ENCODE results near the gene FNBP1L. TPM values are rescaled to one million over a fixed set of nuclear protein-coding genes. Genes with fewer than 3 reads are reported as not detected.

FNBP1L gene
- total RNA-seq, 1 donor from 2014 or later: 162 TPM

- no peak for TF ChIP-seq EZH2 (IDR thresholded peaks at IDR 0.05)
- TF ChIP-seq EZH2phosphoT487 (IDR thresholded peaks at IDR 0.05): no peak
- TF ChIP-seq CTCF (IDR thresholded peaks at IDR 0.05): no peak
- Mint-ChIP-seq H3K4me1 (no peaks in the 10 kb centered on the region), H3K36me3 (peaks cover 61% of the 10 kb centered on the region), H3K27me3 (ENCODE audit: insufficient read depth, low read depth) (peaks cover 6% of the 10 kb centered on the region), H3K4me3 (no peak overlapping the region), H3K27ac (no peak overlapping the region), H3K9me3 (peaks cover 80% of the 10 kb centered on the region)
- Histone ChIP-seq H3K9me3 (ENCODE audit: low read depth) (peaks cover 2% of the 10 kb centered on the region), H3K4me2 (no peak overlapping the region), H3K9ac (no peak overlapping the region), H3F3A (ENCODE audit: low read depth) (peaks cover 10% of the 10 kb centered on the region), H4K20me1 (ENCODE audit: low read depth) (peaks cover 64% of the 10 kb centered on the region), H2AFZ (replicated peaks) (no peak overlapping the region), H3K4me3 (no peak overlapping the region), H3K36me3 (no peaks in the 10 kb centered on the region), H3K27me3 (no peaks in the 10 kb centered on the region), H3K79me2 (ENCODE audit: low read depth) (peaks cover 100% of the 10 kb centered on the region), H3K27ac (no peak overlapping the region), H3K4me1 (no peaks in the 10 kb centered on the region)
- DNase-seq (ENCODE audit: low spot score): no peak
Measured at GRCh38 chr1:93471284-93471683, 23.4 kb downstream of the FNBP1L start.

GRCh38 chr1:93471911-93472310 is 24.0 kb downstream of the FNBP1L start:
- H3K4me3 ChIP-seq: no peak overlapping the region
- no peak overlapping the region for H3K4me2 ChIP-seq
- Mint-ChIP-seq H3K27ac (no peak overlapping the region), H3K36me3 (peaks cover 61% of the 10 kb centered on the region), H3K27me3 (ENCODE audit: insufficient read depth, low read depth) (peaks cover 6% of the 10 kb centered on the region), H3K4me3 (no peak overlapping the region), H3K9me3 (peaks cover 80% of the 10 kb centered on the region), H3K4me1 (no peaks in the 10 kb centered on the region)
- H3K79me2 ChIP-seq (ENCODE audit: low read depth): peaks cover 100% of the 10 kb centered on the region
- H3K27me3 ChIP-seq: no peaks in the 10 kb centered on the region
- DNase-seq (ENCODE audit: low spot score): no peak
- H2AFZ ChIP-seq (replicated peaks): no peak overlapping the region
- no peak overlapping the region for H3K27ac ChIP-seq
- H3K4me1 ChIP-seq: no peaks in the 10 kb centered on the region
- no peak overlapping the region for H3K9ac ChIP-seq
- H3F3A ChIP-seq (ENCODE audit: low read depth): peaks cover 10% of the 10 kb centered on the region
- H3K9me3 ChIP-seq (ENCODE audit: low read depth): no peaks in the 10 kb centered on the region
- no peaks in the 10 kb centered on the region for H3K36me3 ChIP-seq
- TF ChIP-seq CTCF (IDR thresholded peaks at IDR 0.05): no peak
- TF ChIP-seq EZH2phosphoT487 (IDR thresholded peaks at IDR 0.05): no peak
- TF ChIP-seq EZH2 (IDR thresholded peaks at IDR 0.05): no peak
- peaks cover 63% of the 10 kb centered on the region for H4K20me1 ChIP-seq (ENCODE audit: low read depth)

GRCh38 chr1:93474321-93474720 is 26.4 kb downstream of the FNBP1L start:
- Mint-ChIP-seq H3K27me3 (ENCODE audit: insufficient read depth, low read depth) (peaks cover 4% of the 10 kb centered on the region), H3K27ac (no peak overlapping the region), H3K4me3 (no peak overlapping the region), H3K36me3 (peaks cover 62% of the 10 kb centered on the region), H3K9me3 (peaks cover 80% of the 10 kb centered on the region), H3K4me1 (no peaks in the 10 kb centered on the region)
- DNase-seq (ENCODE audit: low spot score): no peak
- Histone ChIP-seq H2AFZ (replicated peaks) (no peak overlapping the region), H3K9ac (no peak overlapping the region), H3K4me1 (no peaks in the 10 kb centered on the region), H4K20me1 (ENCODE audit: low read depth) (peaks cover 43% of the 10 kb centered on the region), H3K4me2 (no peak overlapping the region), H3F3A (ENCODE audit: low read depth) (no peaks in the 10 kb centered on the region), H3K4me3 (no peak overlapping the region), H3K36me3 (peaks cover 6% of the 10 kb centered on the region), H3K27ac (no peak overlapping the region), H3K79me2 (ENCODE audit: low read depth) (peaks cover 100% of the 10 kb centered on the region), H3K27me3 (no peaks in the 10 kb centered on the region), H3K9me3 (ENCODE audit: low read depth) (no peaks in the 10 kb centered on the region)
- no peak for TF ChIP-seq CTCF (IDR thresholded peaks at IDR 0.05)
- no peak for TF ChIP-seq EZH2phosphoT487 (IDR thresholded peaks at IDR 0.05)
- TF ChIP-seq EZH2 (IDR thresholded peaks at IDR 0.05): no peak

All from neural progenitor cell (in vitro differentiated cells).